Neural progenitor cell (in vitro differentiated cells): Measurements from ENCODE around the gene SLCO3A1.

Source experiments
- EZH2phosphoT487 ChIP-seq: fragments of 200-600 bp; sonication (generic); IDR thresholded peaks from 2 replicates; pipeline ENCODE4 v1.6.1; 2017; ENCODE audit warnings: antibody characterized with exemption
- TF ChIP-seq, protein P1 (sequence below): fragments of 200-600 bp; sonication (generic); IDR thresholded peaks from 2 replicates; pipeline ENCODE4 v1.5.1; 2017; ENCODE audit warnings: antibody characterized with exemption, mild to moderate bottlenecking

DNA sequence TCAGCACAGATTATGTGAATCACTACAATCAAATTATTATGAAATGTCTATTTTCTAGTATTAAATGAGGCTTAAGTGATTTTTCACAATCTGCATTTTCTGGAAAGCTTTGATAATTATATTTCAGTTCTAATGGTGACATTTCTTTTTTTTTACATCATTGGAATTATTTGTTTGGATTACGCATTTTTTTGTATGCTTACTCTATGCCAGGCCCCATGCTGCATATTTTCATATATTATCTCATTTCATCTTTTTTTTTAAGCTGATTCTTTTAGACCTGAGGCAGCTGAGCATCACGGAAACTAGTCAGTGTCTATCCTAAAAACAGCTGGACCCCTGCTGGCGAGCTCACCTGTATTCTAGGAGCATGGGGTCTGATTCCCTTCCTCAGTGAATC, 31.1 kb downstream of the SLCO3A1 start:
- TF ChIP-seq, protein P1, sequence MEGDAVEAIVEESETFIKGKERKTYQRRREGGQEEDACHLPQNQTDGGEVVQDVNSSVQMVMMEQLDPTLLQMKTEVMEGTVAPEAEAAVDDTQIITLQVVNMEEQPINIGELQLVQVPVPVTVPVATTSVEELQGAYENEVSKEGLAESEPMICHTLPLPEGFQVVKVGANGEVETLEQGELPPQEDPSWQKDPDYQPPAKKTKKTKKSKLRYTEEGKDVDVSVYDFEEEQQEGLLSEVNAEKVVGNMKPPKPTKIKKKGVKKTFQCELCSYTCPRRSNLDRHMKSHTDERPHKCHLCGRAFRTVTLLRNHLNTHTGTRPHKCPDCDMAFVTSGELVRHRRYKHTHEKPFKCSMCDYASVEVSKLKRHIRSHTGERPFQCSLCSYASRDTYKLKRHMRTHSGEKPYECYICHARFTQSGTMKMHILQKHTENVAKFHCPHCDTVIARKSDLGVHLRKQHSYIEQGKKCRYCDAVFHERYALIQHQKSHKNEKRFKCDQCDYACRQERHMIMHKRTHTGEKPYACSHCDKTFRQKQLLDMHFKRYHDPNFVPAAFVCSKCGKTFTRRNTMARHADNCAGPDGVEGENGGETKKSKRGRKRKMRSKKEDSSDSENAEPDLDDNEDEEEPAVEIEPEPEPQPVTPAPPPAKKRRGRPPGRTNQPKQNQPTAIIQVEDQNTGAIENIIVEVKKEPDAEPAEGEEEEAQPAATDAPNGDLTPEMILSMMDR, result no peak
- no peak for TF ChIP-seq EZH2phosphoT487
